NB4 (cell line): ENCODE data around the gene CTNND1.

ENCODE experiments used
- CTCF ChIP-seq: IDR thresholded peaks from one replicate; pipeline ENCODE4 v1.5.1; 2012; ENCODE audit warnings: low read depth, low read length
- MYC ChIP-seq: IDR thresholded peaks from 2 replicates; pipeline ENCODE4 v1.6.1; 2011; ENCODE audit warnings: low read depth, low read length
- POLR2A ChIP-seq: IDR thresholded peaks from 2 replicates; pipeline ENCODE4 v1.6.1; 2011; ENCODE audit warnings: mild to moderate bottlenecking; ENCODE audit not compliant: insufficient read length; ENCODE audit errors: extremely low read depth

GRCh38 chr11:57815476-57815875, 53.9 kb downstream of the CTNND1 start:
- TF ChIP-seq CTCF, result no peak
- TF ChIP-seq MYC, result no peak
- TF ChIP-seq POLR2A, result no peak
